Neural progenitor cell (in vitro differentiated cells): ENCODE data around the gene EPHA1.

Experiments
- CTCF ChIP-seq: fragments of 200-600 bp; sonication (generic); IDR thresholded peaks from 2 replicates; pipeline ENCODE4 v1.5.1; 2017; ENCODE audit warnings: antibody characterized with exemption, mild to moderate bottlenecking
- EZH2 ChIP-seq: fragments of 200-600 bp; sonication (generic); IDR thresholded peaks from 2 replicates; pipeline ENCODE4 v1.6.1; 2017; ENCODE audit warnings: antibody characterized with exemption, mild to moderate bottlenecking, moderate library complexity
- EZH2phosphoT487 ChIP-seq: fragments of 200-600 bp; sonication (generic); IDR thresholded peaks from 2 replicates; pipeline ENCODE4 v1.6.1; 2017; ENCODE audit warnings: antibody characterized with exemption

GRCh38 chr7:143444063-143444782 is 35.6 kb upstream of the EPHA1 start:
- TF ChIP-seq EZH2phosphoT487 (no peak), CTCF (no peak), EZH2 (no peak)
